SK-N-SH (cell line): Measurements from ENCODE around the gene SASH1. TPM values are rescaled to one million over a fixed set of nuclear protein-coding genes. Genes with fewer than 3 reads are reported as not detected.

Experiments
- CTCF ChIA-PET: fragments of 300-600, 350-600 bp; formaldehyde crosslinking; extraction: SDS; loops from one replicate; lab custom pipeline; 2021; lab: Yijun Ruan, JAX
- POLR2A ChIA-PET: fragments of 350-600 bp; sonication (Branson Sonifier 250); formaldehyde crosslinking; extraction: SDS; loops from one replicate; lab custom pipeline; 2020; ENCODE audit warnings: antibody characterized with exemption, inconsistent platforms; lab: Yijun Ruan, JAX
- DNase-seq: peaks from one replicate; pipeline ENCODE4 v3.0.0; 2012
- H2AFZ ChIP-seq: fragments of 200-600 bp; sonication (generic); 2 replicates; pipeline ENCODE4 v1.8.1; 2016; ENCODE audit warnings: antibody characterized with exemption, mild to moderate bottlenecking, low read depth
- H3F3A ChIP-seq: fragments of 200-600 bp; sonication (generic); replicated peaks from 2 replicates; pipeline ENCODE3; 2016; ENCODE audit warnings: antibody characterized with exemption, mild to moderate bottlenecking; ENCODE audit not compliant: insufficient read depth
- H3K27ac ChIP-seq, 2 experiments: fragments of 200-500 bp in 1 of 2; fragments of 200-600 bp in 1 of 2; sonication (Bioruptor generic) in 1 of 2; sonication (generic), shearing (Covaris generic) in 1 of 2; 2 replicates each; pipeline versions ENCODE4 v1.5.1 to v1.6.1; 2014 to 2016; ENCODE audit warnings: low read depth in 2 of 2, inconsistent platforms in 1 of 2, low read length in 1 of 2, mild to moderate bottlenecking in 1 of 2, mixed read lengths in 1 of 2
- H3K27me3 ChIP-seq: fragments of 200-600 bp; sonication (generic), shearing (Covaris generic); 2 replicates; pipeline ENCODE4 v1.6.1; 2016; ENCODE audit warnings: mixed run types; ENCODE audit not compliant: insufficient read depth
- H3K36me3 ChIP-seq, 2 experiments: fragments of 200-500 bp in 1 of 2; fragments of 200-600 bp in 1 of 2; sonication (Bioruptor generic) in 1 of 2; sonication (generic) in 1 of 2; replicated peaks in 1 of 2; 2 replicates each; pipeline versions ENCODE3 to v1.5.1; 2014 to 2016; ENCODE audit warnings: low read length in 1 of 2, mild to moderate bottlenecking in 1 of 2; ENCODE audit not compliant: insufficient read depth in 2 of 2, control insufficient read depth in 1 of 2
- H3K4me1 ChIP-seq, 2 experiments: fragments of 200-500 bp in 1 of 2; fragments of 200-600 bp in 1 of 2; sonication (Bioruptor generic) in 1 of 2; sonication (generic), shearing (Covaris generic) in 1 of 2; 2 replicates each; pipeline versions ENCODE4 v1.5.1 to v1.6.1; 2014 to 2016; ENCODE audit warnings: low read depth in 1 of 2, low read length in 1 of 2, mixed run types in 1 of 2; ENCODE audit not compliant: insufficient read depth in 2 of 2, control insufficient read depth in 1 of 2
- H3K4me2 ChIP-seq: fragments of 200-600 bp; sonication (generic), shearing (Covaris generic); 2 replicates; pipeline ENCODE4 v1.6.1; 2017; ENCODE audit warnings: mixed run types
- H3K4me3 ChIP-seq, 2 experiments: fragments of 200-500 bp in 1 of 2; fragments of 200-600 bp in 1 of 2; sonication (Bioruptor generic) in 1 of 2; sonication (generic), shearing (Covaris generic) in 1 of 2; 2 replicates each; pipeline versions ENCODE4 v1.5.1 to v1.8.1; 2014 to 2016; ENCODE audit warnings: low read depth in 2 of 2, inconsistent platforms in 1 of 2, low read length in 1 of 2, mild to moderate bottlenecking in 1 of 2, mixed read lengths in 1 of 2, moderate library complexity in 1 of 2
- H3K79me2 ChIP-seq: fragments of 200-600 bp; sonication (generic); 2 replicates; pipeline ENCODE4 v1.8.1; 2017; ENCODE audit warnings: mild to moderate bottlenecking; ENCODE audit not compliant: insufficient read depth
- H3K9ac ChIP-seq: fragments of 200-600 bp; sonication (generic); 2 replicates; pipeline ENCODE4 v1.6.1; 2017; ENCODE audit warnings: mixed run types
- H3K9me2 ChIP-seq: fragments of 200-600 bp; sonication (generic); 2 replicates; pipeline ENCODE4 v1.6.1; 2017; ENCODE audit warnings: mixed run types
- H3K9me3 ChIP-seq: fragments of 200-600 bp; sonication (generic); 2 replicates; pipeline ENCODE4 v1.6.1; 2017; ENCODE audit warnings: mixed run types, mild to moderate bottlenecking, moderate library complexity
- H4K20me1 ChIP-seq: fragments of 200-600 bp; sonication (generic); 2 replicates; pipeline ENCODE4 v1.6.1; 2017; ENCODE audit warnings: mild to moderate bottlenecking, mixed run types; ENCODE audit not compliant: insufficient read depth
- CTCF ChIP-seq: fragments of 200-600 bp; sonication (generic); IDR thresholded peaks from 2 replicates; pipeline ENCODE4 v1.6.1; 2017; ENCODE audit warnings: antibody characterized with exemption, mild to moderate bottlenecking, moderate library complexity
- EZH2phosphoT487 ChIP-seq: fragments of 200-600 bp; sonication (generic); IDR thresholded peaks from 2 replicates; pipeline ENCODE4 v1.6.1; 2017; ENCODE audit warnings: low read depth, mixed run types, mild to moderate bottlenecking, antibody characterized with exemption, moderate library complexity, borderline replicate concordance
- GABPA ChIP-seq: IDR thresholded peaks from 2 replicates; pipeline ENCODE4 v1.4.0; 2012; ENCODE audit warnings: low read depth, mild to moderate bottlenecking
- GATA2 ChIP-seq: sonication (generic); formaldehyde crosslinking; IDR thresholded peaks from 2 replicates; pipeline ENCODE4 v1.5.0; 2020; ENCODE audit warnings: mild to moderate bottlenecking, missing genetic modification reagents
- IRF3 ChIP-seq: fragments of 150-350 bp; IDR thresholded peaks from 2 replicates; pipeline ENCODE4 v1.6.1; 2016; ENCODE audit warnings: mild to moderate bottlenecking, low read depth, low read length
- JUND ChIP-seq: IDR thresholded peaks from 2 replicates; pipeline ENCODE4 v1.4.0; 2012
- NFIC ChIP-seq: IDR thresholded peaks from 2 replicates; pipeline ENCODE4 v1.4.0; 2012; ENCODE audit warnings: borderline replicate concordance
- POLR2AphosphoS5 ChIP-seq: IDR thresholded peaks from 2 replicates; pipeline ENCODE4 v1.6.1; 2012; ENCODE audit warnings: low read depth, low read length
- RXRA ChIP-seq: IDR thresholded peaks from 2 replicates; pipeline ENCODE4 v1.4.0; 2012; ENCODE audit warnings: low read depth, mild to moderate bottlenecking, borderline replicate concordance
- SIN3A ChIP-seq: IDR thresholded peaks from 2 replicates; pipeline ENCODE4 v1.6.1; 2012; ENCODE audit warnings: low read depth, mild to moderate bottlenecking, low read length, moderate library complexity, borderline replicate concordance
- SMC3 ChIP-seq: IDR thresholded peaks from 2 replicates; pipeline ENCODE4 v1.6.1; 2012; ENCODE audit warnings: low read depth, low read length, improper control_type of control experiment
- TCF12 ChIP-seq: IDR thresholded peaks from 2 replicates; pipeline ENCODE4 v1.4.0; 2012
- YY1 ChIP-seq: IDR thresholded peaks from 2 replicates; pipeline ENCODE4 v1.4.0; 2012; ENCODE audit warnings: low read depth, mild to moderate bottlenecking
- WGBS: methylation state at CpG from one replicate; pipeline ENCODE4 v1.1.6; 2017; ENCODE audit warnings: low lambda C conversion rate; 5-methylcytosine and 5-hydroxymethylcytosine counted together
- polyA plus RNA-seq, 3 experiments: library from polyadenylated mRNA; depleted of rRNA; stranded (reverse); fragments of >200 nt; gene quantifications; 2 replicates each; pipeline ENCODE4 v1.2.3, GENCODE V29; 2012
- TF ChIP-seq, protein P1 (sequence below): IDR thresholded peaks from 2 replicates; pipeline ENCODE4 v1.4.0; 2012; ENCODE audit warnings: low read depth, borderline replicate concordance
- TF ChIP-seq, protein P2 (sequence below): IDR thresholded peaks from 2 replicates; pipeline ENCODE4 v1.6.1; 2012; ENCODE audit warnings: mild to moderate bottlenecking, low read depth, low read length, moderate library complexity
- TF ChIP-seq, protein P3 (sequence below): IDR thresholded peaks from 2 replicates; pipeline ENCODE4 v1.4.0; 2012; ENCODE audit warnings: low read depth, borderline replicate concordance

SASH1 gene
- polyA plus RNA-seq, 1 of the 3 experiments (the other 2 are of a cell fraction): 19.8 TPM

DNA sequence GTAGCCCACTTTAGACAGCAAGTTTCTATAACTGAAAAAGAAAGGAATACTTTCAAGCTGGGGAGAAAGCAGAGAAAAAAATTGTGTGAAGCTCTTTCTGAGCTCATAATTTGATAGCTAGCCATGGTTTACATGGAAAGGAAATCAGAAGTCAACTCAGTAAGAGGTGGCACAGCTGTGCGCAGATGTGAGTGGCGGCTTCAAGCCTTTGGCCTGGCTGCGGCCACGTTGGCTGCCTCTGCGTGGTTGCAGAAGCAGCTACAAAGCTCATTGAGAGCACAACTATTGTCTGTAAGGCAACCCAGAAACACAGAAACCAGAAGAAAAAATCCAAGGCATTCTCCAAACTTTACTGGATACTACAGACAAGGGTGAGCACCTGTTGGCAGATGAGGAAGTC is 136.9 kb downstream of the SASH1 start:
- Histone ChIP-seq H4K20me1 (no peaks in the 10 kb centered on the region), H3K9me3 (no peaks in the 10 kb centered on the region), H3K79me2 (no peaks in the 10 kb centered on the region), H3K4me2 (no peak overlapping the region), H3K27me3 (no peaks in the 10 kb centered on the region)
- DNase-seq: no peak
- POLR2A ChIA-PET: no interaction called here
- TF ChIP-seq TCF12: no peak
- TF ChIP-seq CTCF: no peak
- TF ChIP-seq JUND: no peak
- no peak for TF ChIP-seq POLR2AphosphoS5
- no peak for TF ChIP-seq GATA2 (CRISPR knock-in tag)
- no peak for TF ChIP-seq GABPA
- TF ChIP-seq, protein P1, sequence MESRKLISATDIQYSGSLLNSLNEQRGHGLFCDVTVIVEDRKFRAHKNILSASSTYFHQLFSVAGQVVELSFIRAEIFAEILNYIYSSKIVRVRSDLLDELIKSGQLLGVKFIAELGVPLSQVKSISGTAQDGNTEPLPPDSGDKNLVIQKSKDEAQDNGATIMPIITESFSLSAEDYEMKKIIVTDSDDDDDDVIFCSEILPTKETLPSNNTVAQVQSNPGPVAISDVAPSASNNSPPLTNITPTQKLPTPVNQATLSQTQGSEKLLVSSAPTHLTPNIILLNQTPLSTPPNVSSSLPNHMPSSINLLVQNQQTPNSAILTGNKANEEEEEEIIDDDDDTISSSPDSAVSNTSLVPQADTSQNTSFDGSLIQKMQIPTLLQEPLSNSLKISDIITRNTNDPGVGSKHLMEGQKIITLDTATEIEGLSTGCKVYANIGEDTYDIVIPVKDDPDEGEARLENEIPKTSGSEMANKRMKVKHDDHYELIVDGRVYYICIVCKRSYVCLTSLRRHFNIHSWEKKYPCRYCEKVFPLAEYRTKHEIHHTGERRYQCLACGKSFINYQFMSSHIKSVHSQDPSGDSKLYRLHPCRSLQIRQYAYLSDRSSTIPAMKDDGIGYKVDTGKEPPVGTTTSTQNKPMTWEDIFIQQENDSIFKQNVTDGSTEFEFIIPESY: no peak
- no peak for TF ChIP-seq YY1
- TF ChIP-seq, all 33 proteins: peak for 0
- WGBS: 72% methylated on average over 5 of the region's 5 CpGs
- Histone ChIP-seq H3F3A (no peaks in the 10 kb centered on the region), H2AFZ (no peak overlapping the region), H3K4me3 (no peak overlapping the region), H3K9me2 (no peaks in the 10 kb centered on the region), H3K36me3 (peaks cover 4 to 53% of the 10 kb centered on the region in 2 experiments), H3K27ac (no peak overlapping the region), H3K4me1 (no peaks in the 10 kb centered on the region), H3K9ac (no peak overlapping the region)
- CTCF ChIA-PET: interaction anchor here (1.0 kb wide), 1 partner anchor 10 kb away, joined by 4 read pairs; no protein-coding TSS in a partner anchor

DNA sequence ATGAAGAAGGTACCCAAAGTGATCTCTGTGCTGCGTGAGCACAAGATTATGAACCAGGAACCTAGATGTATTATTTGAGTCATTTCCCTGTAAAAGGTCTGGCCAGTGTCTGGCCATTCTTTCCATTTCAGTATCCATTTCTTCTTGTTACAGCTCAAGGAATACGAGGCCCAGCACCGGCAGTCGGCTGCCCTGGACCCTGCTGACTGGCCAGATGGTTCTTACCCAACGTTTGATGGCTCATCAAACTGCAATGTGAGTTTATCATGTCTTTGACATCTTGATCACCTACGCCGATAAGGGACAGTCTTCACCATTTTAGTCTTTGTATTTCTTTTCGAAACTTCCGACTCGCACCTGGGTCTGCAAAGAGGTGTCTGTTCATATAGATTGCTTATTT is 144.8 kb downstream of the SASH1 start:
- Histone ChIP-seq H3K79me2 (peaks cover 29% of the 10 kb centered on the region), H3K27me3 (no peaks in the 10 kb centered on the region), H3K36me3 (peaks cover 2 to 43% of the 10 kb centered on the region in 2 experiments), H3K4me3 (no peak overlapping the region), H3K4me1 (no peaks in the 10 kb centered on the region; a peak in 1 of 4 replicates), H3K4me2 (no peak overlapping the region), H3K9ac (no peak overlapping the region), H4K20me1 (no peaks in the 10 kb centered on the region), H3K9me2 (no peaks in the 10 kb centered on the region), H3K9me3 (no peaks in the 10 kb centered on the region; the same call in 1 of the 2 replicates), H2AFZ (no peak overlapping the region), H3F3A (peaks cover 20% of the 10 kb centered on the region), H3K27ac (no peak overlapping the region)
- 71% methylated on average over 10 of the region's 10 CpGs for WGBS
- TF ChIP-seq NFIC (no peak), RXRA (no peak), EZH2phosphoT487 (no peak), IRF3 (no peak), POLR2AphosphoS5 (no peak), SMC3 (no peak), YY1 (no peak), SIN3A (no peak)
- TF ChIP-seq, protein P2, sequence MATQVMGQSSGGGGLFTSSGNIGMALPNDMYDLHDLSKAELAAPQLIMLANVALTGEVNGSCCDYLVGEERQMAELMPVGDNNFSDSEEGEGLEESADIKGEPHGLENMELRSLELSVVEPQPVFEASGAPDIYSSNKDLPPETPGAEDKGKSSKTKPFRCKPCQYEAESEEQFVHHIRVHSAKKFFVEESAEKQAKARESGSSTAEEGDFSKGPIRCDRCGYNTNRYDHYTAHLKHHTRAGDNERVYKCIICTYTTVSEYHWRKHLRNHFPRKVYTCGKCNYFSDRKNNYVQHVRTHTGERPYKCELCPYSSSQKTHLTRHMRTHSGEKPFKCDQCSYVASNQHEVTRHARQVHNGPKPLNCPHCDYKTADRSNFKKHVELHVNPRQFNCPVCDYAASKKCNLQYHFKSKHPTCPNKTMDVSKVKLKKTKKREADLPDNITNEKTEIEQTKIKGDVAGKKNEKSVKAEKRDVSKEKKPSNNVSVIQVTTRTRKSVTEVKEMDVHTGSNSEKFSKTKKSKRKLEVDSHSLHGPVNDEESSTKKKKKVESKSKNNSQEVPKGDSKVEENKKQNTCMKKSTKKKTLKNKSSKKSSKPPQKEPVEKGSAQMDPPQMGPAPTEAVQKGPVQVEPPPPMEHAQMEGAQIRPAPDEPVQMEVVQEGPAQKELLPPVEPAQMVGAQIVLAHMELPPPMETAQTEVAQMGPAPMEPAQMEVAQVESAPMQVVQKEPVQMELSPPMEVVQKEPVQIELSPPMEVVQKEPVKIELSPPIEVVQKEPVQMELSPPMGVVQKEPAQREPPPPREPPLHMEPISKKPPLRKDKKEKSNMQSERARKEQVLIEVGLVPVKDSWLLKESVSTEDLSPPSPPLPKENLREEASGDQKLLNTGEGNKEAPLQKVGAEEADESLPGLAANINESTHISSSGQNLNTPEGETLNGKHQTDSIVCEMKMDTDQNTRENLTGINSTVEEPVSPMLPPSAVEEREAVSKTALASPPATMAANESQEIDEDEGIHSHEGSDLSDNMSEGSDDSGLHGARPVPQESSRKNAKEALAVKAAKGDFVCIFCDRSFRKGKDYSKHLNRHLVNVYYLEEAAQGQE: no peak
- TF ChIP-seq, protein P3, sequence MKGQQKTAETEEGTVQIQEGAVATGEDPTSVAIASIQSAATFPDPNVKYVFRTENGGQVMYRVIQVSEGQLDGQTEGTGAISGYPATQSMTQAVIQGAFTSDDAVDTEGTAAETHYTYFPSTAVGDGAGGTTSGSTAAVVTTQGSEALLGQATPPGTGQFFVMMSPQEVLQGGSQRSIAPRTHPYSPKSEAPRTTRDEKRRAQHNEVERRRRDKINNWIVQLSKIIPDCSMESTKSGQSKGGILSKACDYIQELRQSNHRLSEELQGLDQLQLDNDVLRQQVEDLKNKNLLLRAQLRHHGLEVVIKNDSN: no peak
- no peak for DNase-seq
- POLR2A ChIA-PET: no interaction called here
- CTCF ChIA-PET: interaction anchor here (1.5 kb wide), 1 partner anchor 72 kb away, joined by 3 read pairs; no protein-coding TSS in a partner anchor
